Upper lobe of left lung (tissue), 6 donors: ENCODE data around the gene FAT3. TPM values are rescaled to one million over a fixed set of nuclear protein-coding genes. Genes with fewer than 3 reads are reported as not detected.

Source experiments
- ATAC-seq, 2 donors: fragments of 200-7000 bp; cut with Tn5 transposase; one replicate each; pipeline ENCODE4 v1.9.1; 2022; ENCODE audit warnings: mild to moderate bottlenecking in 2 of 2, moderate library complexity in 2 of 2; ENCODE audit not compliant: low FRiP score in 2 of 2
- DNase-seq, 2 donors: peaks; one replicate each; pipeline ENCODE4 v3.0.0-alpha.2; 2019 to 2020
- H3K27ac ChIP-seq, 4 donors: fragments of 200-600 bp; sonication (generic); one replicate each; pipeline ENCODE4 v1.5.1; 2016 to 2019
- H3K27me3 ChIP-seq, 4 donors: fragments of 200-600 bp; sonication (generic); one replicate each; pipeline ENCODE4 v1.5.1; 2017 to 2019
- H3K36me3 ChIP-seq, 4 donors: fragments of 200-600 bp; sonication (generic); one replicate each; pipeline ENCODE4 v1.5.1; 2016 to 2019
- H3K4me1 ChIP-seq, 4 donors: fragments of 200-600 bp; sonication (generic); one replicate each; pipeline ENCODE4 v1.5.1; 2018 to 2019
- H3K4me3 ChIP-seq, 4 donors: fragments of 200-600 bp; sonication (generic); one replicate each; pipeline ENCODE4 v1.5.1; 2017 to 2019; ENCODE audit warnings: mild to moderate bottlenecking in 2 of 4, moderate library complexity in 1 of 4
- H3K9me3 ChIP-seq, 4 donors: fragments of 200-600 bp; sonication (generic); one replicate each; pipeline ENCODE4 v1.5.1; 2018 to 2019
- EP300 ChIP-seq, 4 donors: sonication (generic); formaldehyde crosslinking; IDR thresholded peaks; one replicate each; pipeline ENCODE4 v1.5.1; 2017; ENCODE audit warnings: antibody characterized with exemption in 4 of 4, control low read depth in 2 of 4
- POLR2A ChIP-seq, 4 donors: fragments of 450-650 bp; IDR thresholded peaks; one replicate each; pipeline ENCODE4 v1.5.1; 2016 to 2017; ENCODE audit warnings: antibody characterized with exemption in 4 of 4, mild to moderate bottlenecking in 2 of 4
- POLR2AphosphoS5 ChIP-seq, 2 donors: sonication (generic); formaldehyde crosslinking; IDR thresholded peaks; one replicate each; pipeline ENCODE4 v1.5.1; 2017; ENCODE audit warnings: antibody characterized with exemption in 2 of 2
- WGBS, 2 donors: methylation state at CpG; one replicate each; pipeline ENCODE4 v1.1.5; 2017 to 2018; 5-methylcytosine and 5-hydroxymethylcytosine counted together
- total RNA-seq, 6 donors: library from RNA; depleted of rRNA in 4 of 6; stranded (reverse); fragments of >200 nt in 4 of 6; gene quantifications; one replicate each; pipeline versions ENCODE4 v1.1.0 to v1.2.1, GENCODE V29; 2016 to 2021
- TF ChIP-seq, protein P1 (sequence below), 6 experiments: fragments of 450-650 bp in 4 of 6; fragments of 200-600 bp in 2 of 6; sonication (generic) in 2 of 6; IDR thresholded peaks; one replicate each; pipeline ENCODE4 v1.5.1; 2016 to 2019; ENCODE audit warnings: antibody characterized with exemption in 6 of 6
- donor health status: DM: no; HTN: no; CAD: no; lungs with moderate emphysema.
- donor health status: DM: no; HTN: yes; CAD: no; lungs with severe emphysema.

The FAT3 gene
- total RNA-seq, 6 donors from 2014 or later = 2.7 to 9.8 (median 4.3) TPM

DNA sequence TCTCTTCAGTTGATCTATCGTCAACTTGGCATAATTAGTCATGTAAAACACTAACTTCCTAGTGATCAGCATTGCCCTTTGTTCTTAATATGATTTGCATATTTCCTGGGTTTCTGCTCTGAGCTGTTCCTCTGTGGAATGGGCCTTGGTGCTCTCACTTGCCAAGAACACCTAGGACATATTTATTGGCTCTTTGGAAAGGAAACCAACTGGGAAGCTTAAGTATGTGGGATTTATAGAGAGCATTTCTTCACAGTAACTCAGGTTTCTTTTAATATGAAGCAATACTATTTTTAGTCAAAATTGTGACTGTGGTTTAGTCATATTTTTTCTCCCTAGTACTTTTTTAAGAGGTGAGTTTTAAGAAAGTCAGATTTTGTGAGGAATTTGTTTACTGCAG, 28.8 kb downstream of the FAT3 start:
- DNase-seq (no peak), ATAC-seq (no peak)
- H3K9me3 ChIP-seq = no peaks in the 10 kb centered on the region
- H3K27me3 ChIP-seq = no peaks in the 10 kb centered on the region
- no peak for TF ChIP-seq EP300 (IDR thresholded peaks at IDR 0.05)
- TF ChIP-seq, protein P1, sequence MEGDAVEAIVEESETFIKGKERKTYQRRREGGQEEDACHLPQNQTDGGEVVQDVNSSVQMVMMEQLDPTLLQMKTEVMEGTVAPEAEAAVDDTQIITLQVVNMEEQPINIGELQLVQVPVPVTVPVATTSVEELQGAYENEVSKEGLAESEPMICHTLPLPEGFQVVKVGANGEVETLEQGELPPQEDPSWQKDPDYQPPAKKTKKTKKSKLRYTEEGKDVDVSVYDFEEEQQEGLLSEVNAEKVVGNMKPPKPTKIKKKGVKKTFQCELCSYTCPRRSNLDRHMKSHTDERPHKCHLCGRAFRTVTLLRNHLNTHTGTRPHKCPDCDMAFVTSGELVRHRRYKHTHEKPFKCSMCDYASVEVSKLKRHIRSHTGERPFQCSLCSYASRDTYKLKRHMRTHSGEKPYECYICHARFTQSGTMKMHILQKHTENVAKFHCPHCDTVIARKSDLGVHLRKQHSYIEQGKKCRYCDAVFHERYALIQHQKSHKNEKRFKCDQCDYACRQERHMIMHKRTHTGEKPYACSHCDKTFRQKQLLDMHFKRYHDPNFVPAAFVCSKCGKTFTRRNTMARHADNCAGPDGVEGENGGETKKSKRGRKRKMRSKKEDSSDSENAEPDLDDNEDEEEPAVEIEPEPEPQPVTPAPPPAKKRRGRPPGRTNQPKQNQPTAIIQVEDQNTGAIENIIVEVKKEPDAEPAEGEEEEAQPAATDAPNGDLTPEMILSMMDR (IDR thresholded peaks at IDR 0.05) = no peak
- TF ChIP-seq POLR2A (IDR thresholded peaks at IDR 0.05) = no peak
- no peak for TF ChIP-seq POLR2AphosphoS5 (IDR thresholded peaks at IDR 0.05)
- no peak overlapping the region for H3K4me3 ChIP-seq
- no peaks in the 10 kb centered on the region for H3K36me3 ChIP-seq
- no peaks in the 10 kb centered on the region for H3K4me1 ChIP-seq
- no peak overlapping the region for H3K27ac ChIP-seq
- WGBS, 2 donors = 76 to 82% methylated on average over 1 of the region's 1 CpG

DNA sequence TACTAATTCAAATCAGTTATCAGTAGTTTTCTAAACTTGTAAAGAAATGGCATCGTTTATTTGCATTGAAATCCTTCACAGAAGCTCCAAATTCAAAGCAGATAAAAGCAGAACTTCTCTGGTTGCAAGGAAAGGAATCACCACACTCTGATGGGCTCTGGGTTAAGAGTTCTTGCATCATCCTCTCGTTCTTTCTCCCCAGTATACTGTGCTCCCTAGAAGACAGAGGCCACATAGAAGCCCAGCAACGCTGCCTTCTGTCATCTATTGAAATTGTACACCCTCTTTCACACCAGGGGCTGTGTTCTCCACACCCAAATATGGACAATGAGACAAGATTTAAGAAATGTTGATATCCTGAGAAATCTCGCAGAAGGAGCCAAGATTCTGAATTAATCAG, 29.3 kb downstream of the FAT3 start:
- Histone ChIP-seq H3K4me3 (no peak overlapping the region), H3K27me3 (no peaks in the 10 kb centered on the region), H3K36me3 (no peaks in the 10 kb centered on the region), H3K4me1 (no peaks in the 10 kb centered on the region), H3K27ac (no peak overlapping the region), H3K9me3 (no peaks in the 10 kb centered on the region)
- no peak for ATAC-seq
- DNase-seq = no peak
- 59% methylated on average over 4 of the region's 4 CpGs for WGBS, 2 donors
- TF ChIP-seq POLR2AphosphoS5 (IDR thresholded peaks at IDR 0.05) (no peak), POLR2A (IDR thresholded peaks at IDR 0.05) (no peak), EP300 (IDR thresholded peaks at IDR 0.05) (no peak)
- TF ChIP-seq, protein P1 (IDR thresholded peaks at IDR 0.05) = no peak

DNA sequence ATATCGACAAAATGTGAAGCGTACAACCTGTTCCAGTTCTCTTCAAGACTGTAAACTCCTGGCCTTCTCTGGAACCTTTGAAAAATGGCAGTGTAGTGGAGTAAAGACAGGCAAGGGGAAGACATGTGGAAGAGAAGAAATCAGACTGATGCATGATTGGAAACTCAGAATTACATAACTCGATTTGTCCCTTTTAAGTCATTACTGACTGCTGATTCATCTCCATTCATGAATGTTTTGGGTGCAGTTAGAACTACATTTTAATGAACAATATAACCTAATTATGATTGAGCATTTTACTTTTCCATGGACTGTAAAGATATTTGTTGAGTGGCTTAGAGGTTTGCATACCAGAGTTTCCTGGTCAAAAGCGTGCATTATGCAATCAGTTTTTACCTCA, 32.9 kb downstream of the FAT3 start:
- 89% methylated on average over 4 of the region's 4 CpGs for WGBS, 2 donors
- no peaks in the 10 kb centered on the region for H3K36me3 ChIP-seq
- H3K27ac ChIP-seq = no peak overlapping the region
- no peaks in the 10 kb centered on the region for H3K4me1 ChIP-seq
- DNase-seq (no peak), ATAC-seq (no peak)
- H3K27me3 ChIP-seq = no peaks in the 10 kb centered on the region
- TF ChIP-seq POLR2A (IDR thresholded peaks at IDR 0.05) (no peak), POLR2AphosphoS5 (IDR thresholded peaks at IDR 0.05) (no peak), EP300 (IDR thresholded peaks at IDR 0.05) (no peak)
- TF ChIP-seq, protein P1 (IDR thresholded peaks at IDR 0.05) = no peak
- H3K9me3 ChIP-seq = no peaks in the 10 kb centered on the region
- H3K4me3 ChIP-seq = no peak overlapping the region

DNA sequence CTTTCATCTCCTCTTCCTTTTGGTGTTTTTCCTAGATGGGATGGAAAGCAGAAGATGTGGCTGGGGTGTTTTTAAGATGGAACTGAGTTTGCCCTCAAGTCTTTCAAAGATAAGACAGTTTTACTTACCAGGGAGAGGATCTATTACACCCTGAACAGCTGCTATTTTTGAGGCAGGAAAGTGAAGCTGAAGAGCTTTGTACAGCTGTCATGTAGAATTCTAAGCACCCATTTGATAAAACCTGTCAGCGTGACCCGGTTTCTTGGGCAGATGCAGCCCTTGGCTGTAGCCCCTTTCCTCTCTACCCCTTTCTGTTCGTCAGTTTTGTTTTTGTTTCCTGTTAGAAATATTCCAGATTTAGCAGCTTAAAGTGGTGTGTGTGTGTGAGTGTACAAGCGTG, 35.2 kb downstream of the FAT3 start:
- TF ChIP-seq, protein P1 (IDR thresholded peaks at IDR 0.05) = no peak
- TF ChIP-seq POLR2AphosphoS5 (IDR thresholded peaks at IDR 0.05) (no peak), EP300 (IDR thresholded peaks at IDR 0.05) (no peak), POLR2A (IDR thresholded peaks at IDR 0.05) (no peak)
- H3K27me3 ChIP-seq = no peaks in the 10 kb centered on the region
- no peaks in the 10 kb centered on the region for H3K9me3 ChIP-seq
- H3K4me3 ChIP-seq = no peak overlapping the region
- 48 to 62% methylated on average over 4 of the region's 4 CpGs for WGBS, 2 donors
- no peak for ATAC-seq
- DNase-seq = no peak
- H3K27ac ChIP-seq = no peak overlapping the region
- no peaks in the 10 kb centered on the region for H3K36me3 ChIP-seq
- H3K4me1 ChIP-seq = no peaks in the 10 kb centered on the region

DNA sequence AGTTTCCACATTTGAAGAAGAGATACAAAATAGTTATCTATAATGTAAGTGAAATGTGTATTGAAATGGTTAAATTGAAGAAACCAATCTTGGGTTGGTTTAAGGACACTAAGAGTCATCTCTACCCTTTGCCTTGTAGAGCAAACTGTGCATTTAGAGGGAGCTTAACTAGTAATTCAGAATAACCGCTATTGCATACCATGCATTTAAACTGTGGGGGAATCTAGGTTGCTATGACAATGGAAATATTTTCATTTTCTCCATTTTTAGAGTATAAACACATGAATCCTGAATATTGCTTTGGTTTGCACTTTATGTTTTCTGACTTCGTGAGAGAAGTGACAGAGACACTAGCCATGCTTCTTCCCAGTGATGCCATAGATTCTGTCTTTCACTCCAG, 39.7 kb downstream of the FAT3 start:
- TF ChIP-seq POLR2AphosphoS5 (IDR thresholded peaks at IDR 0.05) (no peak), POLR2A (IDR thresholded peaks at IDR 0.05) (no peak), EP300 (IDR thresholded peaks at IDR 0.05) (no peak)
- TF ChIP-seq, protein P1 (IDR thresholded peaks at IDR 0.05) = no peak
- 66 to 72% methylated on average over 2 of the region's 2 CpGs for WGBS, 2 donors
- Histone ChIP-seq H3K4me1 (no peaks in the 10 kb centered on the region), H3K27me3 (no peaks in the 10 kb centered on the region), H3K9me3 (no peaks in the 10 kb centered on the region), H3K4me3 (no peak overlapping the region), H3K36me3 (no peaks in the 10 kb centered on the region), H3K27ac (no peak overlapping the region)
- no peak for DNase-seq
- no peak for ATAC-seq
